GM12873 (cell line): Measurements from ENCODE around the gene ACOT7.

Experiments used
- CTCF ChIP-seq: IDR thresholded peaks from 2 replicates; pipeline ENCODE4 v1.5.1; 2012; ENCODE audit warnings: low read depth, mild to moderate bottlenecking, moderate library complexity, low read length, control low read depth; ENCODE audit not compliant: insufficient read depth; ENCODE audit errors: missing control alignments

ACOT7 gene

DNA sequence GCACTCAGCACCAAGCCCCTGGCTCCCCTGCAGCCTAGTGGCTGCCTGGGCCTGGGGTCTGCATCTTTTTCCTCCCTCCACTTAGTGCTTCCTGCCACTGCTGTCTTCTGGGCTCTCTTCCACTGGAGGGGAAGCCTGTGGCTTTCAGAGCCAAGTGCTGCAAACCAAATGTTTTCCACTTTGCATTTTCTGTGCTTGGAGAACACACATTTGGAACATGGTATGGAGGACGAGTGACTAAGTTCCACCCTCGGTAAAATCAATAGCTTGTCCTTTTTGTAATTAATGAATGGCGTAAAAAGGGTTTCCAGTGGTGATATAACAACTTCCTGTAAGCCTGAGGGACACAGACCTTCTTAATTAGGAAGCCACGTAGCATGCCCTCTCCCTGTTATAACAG, 122.6 kb downstream of the ACOT7 start:
- no peak for TF ChIP-seq CTCF

GRCh38 chr1:6270401-6270800, 123.2 kb downstream of the ACOT7 start:
- no peak for TF ChIP-seq CTCF

GRCh38 chr1:6269720-6270400, 123.7 kb downstream of the ACOT7 start:
- no peak for TF ChIP-seq CTCF

- TF ChIP-seq CTCF = no peak
Observed at GRCh38 chr1:6269296-6269695, 124.3 kb downstream of the ACOT7 start.

DNA sequence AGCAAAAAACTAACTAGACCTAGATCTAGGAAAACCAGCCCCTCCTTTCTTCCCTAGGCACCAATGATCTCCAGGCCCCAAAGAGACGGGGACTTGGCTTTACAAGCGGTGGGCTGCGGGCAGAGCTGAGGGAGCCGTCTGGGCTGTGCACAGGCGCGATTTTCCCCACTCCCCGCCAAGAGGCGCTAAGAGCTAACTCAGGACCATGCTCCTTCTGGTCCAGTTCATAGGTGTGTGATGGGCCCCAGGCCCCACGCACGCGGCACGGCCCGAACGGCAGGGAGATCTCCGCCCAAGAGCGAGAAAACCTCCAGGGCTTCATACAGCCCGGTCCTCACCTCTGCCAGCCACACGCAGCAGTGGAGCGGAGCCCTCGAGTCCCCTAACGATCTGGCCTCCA, 125.2 kb downstream of the ACOT7 start:
- TF ChIP-seq CTCF = no peak

DNA sequence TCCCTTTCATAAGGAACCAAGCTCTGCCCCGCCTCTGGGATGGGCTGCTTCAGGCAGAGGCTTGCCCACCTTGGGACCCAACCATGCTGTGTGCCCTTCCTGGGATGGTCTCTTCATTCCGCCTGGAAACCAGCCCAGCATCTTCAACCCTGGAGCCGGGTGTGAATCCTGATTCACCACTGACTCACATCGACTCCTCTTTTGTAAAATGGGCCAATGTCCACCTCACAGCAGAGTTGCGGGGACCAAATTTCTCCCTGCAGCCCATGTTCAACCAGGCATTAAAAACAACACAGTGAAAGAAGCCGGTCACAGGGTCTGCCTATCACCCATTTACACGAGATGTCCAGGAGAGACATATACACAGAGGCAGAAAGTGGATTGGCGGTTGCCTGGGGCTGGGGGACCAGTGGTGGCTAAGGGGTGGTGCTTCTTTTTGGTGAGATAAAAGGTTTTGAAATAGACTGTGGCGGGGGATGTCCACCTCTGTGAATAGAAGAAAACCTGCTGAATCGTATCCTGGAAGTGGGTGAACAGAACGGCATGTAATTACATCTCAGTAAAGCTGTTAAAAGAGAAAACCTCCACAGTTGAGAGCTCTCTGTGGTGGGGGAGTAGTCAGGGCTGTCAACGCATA, 125.8 kb downstream of the ACOT7 start:
- TF ChIP-seq CTCF = no peak

- TF ChIP-seq CTCF = no peak
Observed at GRCh38 chr1:6266641-6267040, 126.9 kb downstream of the ACOT7 start.
